Measurements from ENCODE around the gene C6orf89.

The C6orf89 gene

GRCh38 chr6:36852481-36853147 is 33.1 kb upstream of the C6orf89 start:
- no peak for DNase-seq (ENCODE audit: low read depth)

GRCh38 chr6:36853325-36853724 is 32.4 kb upstream of the C6orf89 start:
- no peak for DNase-seq (ENCODE audit: low read depth)

GRCh38 chr6:36855750-36856149 is 30.0 kb upstream of the C6orf89 start:
- no peak for DNase-seq (ENCODE audit: low read depth)

GRCh38 chr6:36856277-36856676 is 29.5 kb upstream of the C6orf89 start:
- no peak for DNase-seq (ENCODE audit: low read depth)

- no peak for DNase-seq (ENCODE audit: low read depth)
Measured at GRCh38 chr6:36857325-36857724, 28.4 kb upstream of the C6orf89 start.

- no peak for DNase-seq (ENCODE audit: low read depth)
Measured at GRCh38 chr6:36858407-36858981, 27.3 kb upstream of the C6orf89 start.

GRCh38 chr6:36860126-36860525 is 25.6 kb upstream of the C6orf89 start:
- no peak for DNase-seq (ENCODE audit: low read depth)

- DNase-seq (ENCODE audit: low read depth): no peak
Measured at GRCh38 chr6:36862164-36862847, 23.4 kb upstream of the C6orf89 start.

- DNase-seq (ENCODE audit: low read depth): no peak
Measured at GRCh38 chr6:36862848-36863382, 22.8 kb upstream of the C6orf89 start.

GRCh38 chr6:36863670-36864540 is 21.8 kb upstream of the C6orf89 start:
- DNase-seq (ENCODE audit: low read depth): no peak

GRCh38 chr6:36865835-36866234 is 19.9 kb upstream of the C6orf89 start:
- no peak for DNase-seq (ENCODE audit: low read depth)

- no peak for DNase-seq (ENCODE audit: low read depth)
Measured at GRCh38 chr6:36867471-36868224, 18.1 kb upstream of the C6orf89 start.

GRCh38 chr6:36871686-36872085 is 14.1 kb upstream of the C6orf89 start:
- DNase-seq (ENCODE audit: low read depth): no peak

- no peak for DNase-seq (ENCODE audit: low read depth)
Measured at GRCh38 chr6:36873115-36873514, 12.6 kb upstream of the C6orf89 start.

GRCh38 chr6:36873612-36874442 is 11.9 kb upstream of the C6orf89 start:
- DNase-seq (ENCODE audit: low read depth): no peak

GRCh38 chr6:36874443-36875249 is 11.1 kb upstream of the C6orf89 start, which contains the start of gene PPIL1:
Gene PPIL1 (minus strand): TSS chr6:36874803. CDS start chr6:36874772, 31 bp downstream.
- peak; percentile 72 for DNase-seq (ENCODE audit: low read depth)

GRCh38 chr6:36875250-36875633 is 10.5 kb upstream of the C6orf89 start:
- no peak for DNase-seq (ENCODE audit: low read depth)

- no peak for DNase-seq (ENCODE audit: low read depth)
Measured at GRCh38 chr6:36884610-36885009, 1.1 kb upstream of the C6orf89 start.

- DNase-seq (ENCODE audit: low read depth): no peak
Measured at GRCh38 chr6:36886950-36887618, 1.3 kb downstream of the C6orf89 start.

Data from stimulated activated CD8-positive, alpha-beta memory T cell treated with anti-CD3 and anti-CD28 coated beads, Interleukin-12 subunit alpha, Interleukin-12 subunit beta, amount 100 ng/mL, for 1 hour (primary cell).